ENCODE data around the gene BAZ2A. TPM values are rescaled to one million over a fixed set of nuclear protein-coding genes. Genes with fewer than 3 reads are reported as not detected.

Gene BAZ2A
- polyA plus RNA-seq (2011; rRNA removed), result 45.3 and 65.1 TPM in 2 replicates
- polyA minus RNA-seq (2011; rRNA and poly(A)+ RNA removed), result 78.2 and 103 TPM in 2 replicates

DNA sequence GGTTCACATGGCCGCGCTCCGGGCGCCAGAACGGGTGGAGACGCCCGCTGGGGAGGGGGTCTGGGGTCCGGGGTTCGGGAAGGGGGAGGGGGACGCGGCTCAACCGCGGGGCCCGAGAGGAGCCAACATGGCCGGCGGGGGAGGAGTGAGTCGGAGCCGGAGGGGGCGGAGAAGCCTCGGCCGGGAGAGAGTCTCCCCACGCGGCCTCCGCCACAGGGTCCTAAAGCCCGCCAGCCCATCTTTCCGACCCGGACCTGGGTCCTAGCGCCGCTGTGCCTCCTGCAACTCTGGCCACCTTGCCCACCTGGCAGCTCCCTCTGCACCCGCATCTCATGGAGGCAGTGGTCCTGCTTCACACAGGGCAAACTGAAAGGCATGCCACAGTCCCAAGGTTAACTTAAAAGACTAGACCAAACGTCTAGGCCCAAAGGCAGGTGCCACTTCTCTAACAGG lies at the start of gene BAZ2A:
Gene BAZ2A (minus strand): TSS at position 147 of the 453 bp plus-strand sequence. CDS start 12,796 bp downstream, outside the sequence.
- Histone ChIP-seq H3K36me3 (ENCODE audit: control insufficient read depth, insufficient read depth, low read length) (peaks cover 2% of the 10 kb centered on the region; the same call in 1 of the 2 replicates), H3K4me3 (ENCODE audit: low read depth, low read length) (peak within 1 kb of the TSS; percentile 94), H3K27me3 (ENCODE audit: control insufficient read depth, insufficient read depth, low read length) (no peaks in the 10 kb centered on the region)
- POLR2A ChIA-PET, result no interaction called here
- CTCF ChIA-PET, result no interaction called here
- no peak for DNase-seq (ENCODE audit: low read depth)
- TF ChIP-seq, protein P1, sequence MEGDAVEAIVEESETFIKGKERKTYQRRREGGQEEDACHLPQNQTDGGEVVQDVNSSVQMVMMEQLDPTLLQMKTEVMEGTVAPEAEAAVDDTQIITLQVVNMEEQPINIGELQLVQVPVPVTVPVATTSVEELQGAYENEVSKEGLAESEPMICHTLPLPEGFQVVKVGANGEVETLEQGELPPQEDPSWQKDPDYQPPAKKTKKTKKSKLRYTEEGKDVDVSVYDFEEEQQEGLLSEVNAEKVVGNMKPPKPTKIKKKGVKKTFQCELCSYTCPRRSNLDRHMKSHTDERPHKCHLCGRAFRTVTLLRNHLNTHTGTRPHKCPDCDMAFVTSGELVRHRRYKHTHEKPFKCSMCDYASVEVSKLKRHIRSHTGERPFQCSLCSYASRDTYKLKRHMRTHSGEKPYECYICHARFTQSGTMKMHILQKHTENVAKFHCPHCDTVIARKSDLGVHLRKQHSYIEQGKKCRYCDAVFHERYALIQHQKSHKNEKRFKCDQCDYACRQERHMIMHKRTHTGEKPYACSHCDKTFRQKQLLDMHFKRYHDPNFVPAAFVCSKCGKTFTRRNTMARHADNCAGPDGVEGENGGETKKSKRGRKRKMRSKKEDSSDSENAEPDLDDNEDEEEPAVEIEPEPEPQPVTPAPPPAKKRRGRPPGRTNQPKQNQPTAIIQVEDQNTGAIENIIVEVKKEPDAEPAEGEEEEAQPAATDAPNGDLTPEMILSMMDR (IDR thresholded peaks at IDR 0.05; ENCODE audit: insufficient read depth, low read depth, low read length), result no peak

DNA sequence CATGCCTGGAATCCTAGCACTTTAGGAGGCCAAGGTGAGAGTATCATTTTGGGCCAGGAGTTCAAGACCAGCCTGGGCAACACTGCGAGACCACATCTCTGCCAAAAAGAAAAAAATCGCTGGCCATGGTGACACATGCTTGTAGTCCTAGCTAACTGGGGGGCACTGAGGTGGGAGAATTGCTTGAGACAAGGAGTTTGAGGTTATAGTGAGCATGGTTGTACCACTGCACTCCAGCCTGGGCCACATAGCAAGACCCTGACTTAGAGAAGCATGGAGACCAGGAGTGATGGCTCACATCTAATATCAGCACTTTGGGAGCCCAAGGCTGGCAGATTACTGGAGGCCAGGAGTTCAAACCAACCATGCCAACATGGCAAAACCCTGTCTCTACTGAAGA lies 48.7 kb upstream of the BAZ2A start:
- TF ChIP-seq, protein P1 (IDR thresholded peaks at IDR 0.05; ENCODE audit: insufficient read depth, low read depth, low read length), result no peak
- no peak for DNase-seq (ENCODE audit: low read depth)
- no peaks in the 10 kb centered on the region; the same call in 1 of the 2 replicates for H3K36me3 ChIP-seq (ENCODE audit: control insufficient read depth, insufficient read depth, low read length)
- no peak overlapping the region for H3K4me3 ChIP-seq (ENCODE audit: low read depth, low read length)
- H3K27me3 ChIP-seq (ENCODE audit: control insufficient read depth, insufficient read depth, low read length), result no peaks in the 10 kb centered on the region
- ChIA-PET POLR2A (no interaction called here), CTCF (interaction anchor here (0.8 kb wide), 1 partner anchor 42 kb away, joined by 3 read pairs; no protein-coding TSS in a partner anchor)

DNA sequence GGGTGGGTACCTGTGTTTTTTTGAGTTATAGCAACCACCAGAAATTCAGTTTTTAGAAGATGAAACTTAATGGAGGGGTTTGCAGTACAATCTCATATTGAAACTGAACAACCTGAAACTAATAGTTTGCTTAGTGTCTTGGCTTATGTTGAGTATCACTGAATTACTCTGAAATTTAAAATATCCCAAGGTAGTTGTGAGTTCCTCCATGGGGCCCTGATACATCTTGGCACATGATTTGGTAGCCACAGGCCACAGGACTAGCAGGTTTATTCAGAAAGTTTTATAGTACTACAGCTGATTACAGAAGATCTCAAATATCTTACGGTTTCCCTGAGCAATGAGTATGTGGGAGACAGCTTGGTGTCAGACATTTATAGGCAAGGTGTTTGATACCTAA lies 47.6 kb upstream of the BAZ2A start:
- ChIA-PET POLR2A (no interaction called here), CTCF (interaction anchor here (1.2 to 1.4 kb wide), 2 partner anchors 11 to 12 kb away, joined by 3 to 4 read pairs; partner anchors contain the start of gene PTGES3)

DNA sequence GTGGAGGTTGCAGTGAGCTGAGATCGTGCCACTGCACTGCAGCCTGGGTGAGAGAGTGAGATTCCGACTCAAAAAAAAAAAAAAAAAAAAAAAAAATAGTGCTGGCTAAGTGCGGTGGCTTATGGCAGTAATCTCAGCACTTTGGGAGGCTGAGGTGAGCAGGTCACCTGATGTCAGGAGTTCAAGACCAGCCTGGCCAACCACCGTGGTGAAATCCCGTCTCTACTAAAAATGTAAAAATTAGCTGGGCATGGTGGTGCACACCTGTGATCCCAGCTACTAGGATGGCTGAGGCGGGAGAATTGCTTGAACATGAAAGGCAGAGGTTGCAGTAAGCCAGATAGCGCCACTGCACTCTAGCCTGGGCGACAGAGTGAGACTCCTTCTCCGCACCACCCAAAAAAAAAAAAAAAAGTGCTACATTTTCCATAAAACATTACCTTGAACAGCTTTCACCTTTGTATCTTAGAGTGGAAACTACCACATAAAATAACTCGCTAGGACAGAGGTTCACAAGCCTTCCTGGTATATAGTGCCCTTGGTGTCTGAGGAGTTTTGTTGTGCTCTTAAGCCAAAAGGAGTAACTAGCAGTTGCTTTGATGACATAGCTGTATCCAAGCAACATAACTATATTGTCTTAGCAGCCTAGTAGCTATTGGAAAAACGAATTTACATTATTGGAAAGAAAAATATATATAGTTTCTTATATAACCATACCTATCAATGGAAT lies 46.9 kb upstream of the BAZ2A start:
- ChIA-PET CTCF (interaction anchor here (1.2 to 1.4 kb wide), 2 partner anchors 11 to 12 kb away, joined by 3 to 4 read pairs; partner anchors contain the start of gene PTGES3), POLR2A (no interaction called here)
- Histone ChIP-seq H3K36me3 (ENCODE audit: control insufficient read depth, insufficient read depth, low read length) (no peaks in the 10 kb centered on the region; the same call in 1 of the 2 replicates), H3K27me3 (ENCODE audit: control insufficient read depth, insufficient read depth, low read length) (no peaks in the 10 kb centered on the region), H3K4me3 (ENCODE audit: low read depth, low read length) (no peak overlapping the region)
- no peak for DNase-seq (ENCODE audit: low read depth)
- TF ChIP-seq, protein P1 (IDR thresholded peaks at IDR 0.05; ENCODE audit: insufficient read depth, low read depth, low read length), result no peak

More for the DNA sequence above, 47.6 kb upstream of the BAZ2A start:
- no peak overlapping the region for H3K4me3 ChIP-seq (ENCODE audit: low read depth, low read length)
- TF ChIP-seq, protein P1 (IDR thresholded peaks at IDR 0.05; ENCODE audit: insufficient read depth, low read depth, low read length), result no peak
- no peak for DNase-seq (ENCODE audit: low read depth)
- H3K27me3 ChIP-seq (ENCODE audit: control insufficient read depth, insufficient read depth, low read length), result no peaks in the 10 kb centered on the region
- no peaks in the 10 kb centered on the region; the same call in 1 of the 2 replicates for H3K36me3 ChIP-seq (ENCODE audit: control insufficient read depth, insufficient read depth, low read length)

DNA sequence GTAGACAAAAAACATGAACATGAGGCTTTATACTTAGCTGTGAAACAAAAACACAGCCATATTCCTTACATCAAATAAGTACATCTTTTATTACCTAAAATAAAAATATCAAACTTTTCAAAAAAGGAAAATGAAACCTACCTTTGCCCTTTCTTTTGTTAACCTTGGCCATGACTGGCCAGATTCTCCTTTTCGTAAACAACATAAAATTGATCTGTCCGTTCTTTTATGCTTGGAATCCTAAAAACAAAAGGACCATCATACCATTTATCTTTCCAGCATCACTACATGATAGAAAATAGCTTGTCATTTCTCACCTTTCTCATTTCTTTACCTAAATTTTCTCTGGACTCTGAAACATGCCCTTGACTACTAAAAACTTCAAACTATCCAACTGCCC lies 41.5 kb upstream of the BAZ2A start:
- peaks cover 10% of the 10 kb centered on the region for H3K36me3 ChIP-seq (ENCODE audit: control insufficient read depth, insufficient read depth, low read length)
- TF ChIP-seq, protein P1 (IDR thresholded peaks at IDR 0.05; ENCODE audit: insufficient read depth, low read depth, low read length), result no peak
- no peaks in the 10 kb centered on the region for H3K27me3 ChIP-seq (ENCODE audit: control insufficient read depth, insufficient read depth, low read length)
- POLR2A ChIA-PET, result no interaction called here
- no peak overlapping the region for H3K4me3 ChIP-seq (ENCODE audit: low read depth, low read length)
- CTCF ChIA-PET, result interaction anchor here (1.1 to 1.6 kb wide), 2 partner anchors 13 to 35 kb away, joined by 3 to 5 read pairs; no protein-coding TSS in a partner anchor
- DNase-seq (ENCODE audit: low read depth), result no peak

Data from BJ (cell line).